Hippocampal formation (tissue), 2 donors: Measurements from ENCODE around the gene RNF151.
"Not testable (repeated sequence)": the region's sequence is repeated elsewhere in the genome, so short reads cannot be mapped to it uniquely, and the experiment has no call there.

Experiments
- DNase-seq, 2 donors: peaks; one replicate each; lab custom pipeline; 2025; lab: John Stamatoyannopoulos, UW

Gene RNF151

DNA sequence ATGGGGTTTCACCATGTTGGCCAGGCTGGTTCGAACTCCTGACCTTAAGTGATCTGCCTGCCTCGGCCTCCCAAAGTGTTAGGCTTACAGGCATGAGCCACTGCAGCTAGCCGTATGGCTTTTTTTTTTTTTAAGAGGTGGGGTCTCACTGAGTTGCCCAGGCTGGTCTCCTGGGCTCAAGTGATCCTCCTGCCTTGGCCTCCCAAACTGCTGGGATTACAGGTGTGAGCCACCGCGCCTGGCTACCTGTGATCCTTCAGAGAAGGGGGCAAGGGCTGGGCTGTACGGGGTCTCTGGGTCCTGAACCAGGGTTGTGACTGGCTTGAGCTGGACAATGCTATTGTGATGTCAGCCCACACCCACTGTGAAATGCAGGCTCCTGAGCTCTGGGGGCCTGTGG is at the start of gene RNF151:
Gene RNF151 (plus strand): TSS at position 397 of the 400 bp plus-strand sequence. CDS start 26 bp downstream, outside the sequence.
- no peak for DNase-seq

GRCh38 chr16:1917056-1917664 is 49.5 kb upstream of the RNF151 start:
- DNase-seq = no peak

DNA sequence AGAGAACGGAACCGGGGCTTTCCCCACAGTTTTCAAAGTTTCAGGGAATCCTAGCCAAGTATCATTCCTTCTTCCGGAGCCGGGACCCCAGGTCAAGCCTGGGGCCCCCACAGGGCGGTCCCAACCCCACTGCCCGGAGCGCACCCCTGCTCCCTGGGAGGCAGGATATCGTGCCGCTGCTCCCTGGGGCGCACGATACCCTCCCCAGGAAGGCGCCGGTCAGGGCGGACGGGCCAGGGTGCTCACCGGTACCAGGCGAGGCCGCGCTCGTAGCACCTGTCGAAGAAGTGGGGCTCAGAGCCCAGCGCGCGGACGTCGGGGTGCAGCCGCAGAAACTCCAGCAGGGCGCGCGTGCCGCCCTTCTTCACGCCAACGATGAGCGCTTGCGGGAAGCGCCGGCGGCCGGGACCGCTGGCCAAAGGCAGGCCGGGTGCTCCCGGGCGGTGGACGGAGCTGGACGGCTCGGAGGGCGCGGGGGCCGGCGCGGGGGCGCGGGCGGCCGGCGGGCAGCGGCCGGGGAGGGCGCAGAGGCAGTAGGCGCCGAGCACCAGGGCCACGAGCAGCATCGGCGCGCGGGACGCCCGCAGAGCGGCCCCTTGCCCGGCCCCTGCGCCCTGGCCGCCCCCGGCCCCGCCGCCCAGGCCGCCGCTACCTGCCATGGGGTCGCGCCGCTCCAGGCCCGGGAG is 48.8 kb upstream of the RNF151 start:
- DNase-seq = no peak

DNA sequence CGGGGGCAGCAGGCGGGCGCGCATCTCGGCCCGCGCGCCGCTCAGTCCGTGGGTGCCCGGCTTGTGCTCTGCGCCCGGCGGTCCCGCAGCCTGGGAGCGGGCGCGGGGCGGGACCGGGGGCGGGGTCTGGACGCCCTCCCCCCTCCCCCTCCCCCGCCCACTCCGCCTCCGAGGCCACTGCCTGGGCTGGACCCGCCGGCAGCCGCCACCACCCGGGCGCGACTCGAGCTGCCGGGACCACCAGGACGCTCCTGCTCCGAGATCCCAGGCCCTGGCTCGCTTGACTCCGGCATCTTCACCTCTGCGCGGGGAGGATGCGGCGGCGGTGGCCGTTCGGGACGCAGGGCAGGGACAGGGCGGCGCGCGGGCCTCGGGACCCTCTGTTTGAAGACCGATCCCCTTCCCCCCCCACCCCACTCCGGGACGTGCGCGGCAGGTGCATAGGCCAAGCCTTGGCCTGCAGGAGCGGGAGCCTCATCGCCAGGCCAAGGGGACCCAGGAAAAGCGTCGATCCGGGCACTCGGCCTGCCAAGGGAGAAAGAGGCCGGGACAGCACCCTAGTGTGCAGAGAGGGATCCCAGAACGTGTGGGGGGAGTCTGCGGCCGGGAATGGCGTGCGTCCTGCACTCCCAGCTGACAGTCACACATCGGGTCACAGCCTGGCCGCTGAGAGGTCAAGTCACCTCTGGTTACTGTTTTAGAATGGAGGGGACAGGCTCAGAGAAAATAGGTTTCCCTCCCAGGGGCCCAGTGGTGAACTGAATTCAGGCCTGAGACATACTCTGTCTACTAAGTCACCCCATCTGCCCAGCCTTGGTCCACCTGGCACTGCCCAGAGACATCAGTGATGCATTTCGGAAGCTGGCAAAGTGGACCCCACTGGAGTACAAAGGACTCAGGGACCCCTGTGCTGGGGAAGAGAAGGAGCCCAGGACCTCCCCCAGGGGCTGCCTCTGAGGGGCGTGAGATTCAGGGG is 48.0 kb upstream of the RNF151 start, which contains the start of gene HS3ST6:
Gene HS3ST6 (minus strand): TSS at position 65 of the 976 bp plus-strand sequence. CDS start 92 bp downstream, outside the sequence.
- DNase-seq = no peak

DNA sequence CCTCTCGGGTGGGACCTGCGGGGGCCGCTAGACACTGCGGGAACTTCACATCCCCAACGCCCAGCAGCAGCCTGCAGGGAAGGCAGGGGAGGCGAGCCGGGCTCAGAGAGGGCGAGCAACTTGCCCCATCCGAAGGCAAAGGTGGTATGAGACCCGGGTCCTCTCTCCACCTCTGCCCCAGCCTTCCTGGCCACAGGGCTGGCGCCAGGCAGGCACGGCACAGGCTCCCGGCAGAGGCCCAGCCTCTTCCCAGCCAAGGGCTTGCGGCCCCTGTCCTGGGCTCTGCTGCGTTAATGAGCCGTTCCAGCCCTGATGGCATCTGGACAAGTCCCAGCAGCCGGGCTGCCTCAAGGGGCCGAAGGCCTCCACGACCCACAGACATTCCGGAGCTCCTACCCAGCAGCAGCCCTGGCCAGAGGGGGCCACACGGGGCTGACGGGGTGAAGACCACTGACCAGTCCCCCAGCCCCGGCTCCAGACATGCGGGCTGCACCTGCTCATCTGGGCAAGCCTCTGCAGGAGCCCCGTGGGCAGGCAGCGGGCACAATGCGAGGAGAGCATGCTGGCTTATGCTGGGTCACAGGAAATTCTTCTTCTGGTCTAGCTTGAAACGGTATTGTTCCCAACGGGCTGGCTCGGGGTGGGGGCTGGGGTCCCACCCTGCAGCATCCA is 47.2 kb upstream of the RNF151 start:
- DNase-seq = no peak

DNA sequence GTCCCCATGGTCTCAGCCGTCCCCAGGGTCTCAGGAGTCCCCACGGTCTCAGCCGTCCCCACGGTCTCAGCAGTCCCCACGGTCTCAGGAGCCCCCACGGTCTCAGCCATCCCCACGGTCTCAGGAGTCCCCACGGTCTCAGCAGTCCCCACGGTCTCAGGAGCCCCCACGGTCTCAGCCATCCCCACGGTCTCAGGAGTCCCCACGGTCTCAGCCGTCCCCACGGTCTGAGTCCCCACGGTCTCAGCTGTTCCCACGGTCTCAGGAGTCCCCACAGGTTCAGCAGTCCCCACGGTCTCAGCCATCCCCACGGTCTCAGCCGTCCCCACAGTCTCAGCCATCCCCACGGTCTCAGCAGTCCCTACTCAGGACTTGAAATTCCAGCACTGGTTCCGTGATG is 46.5 kb upstream of the RNF151 start:
- DNase-seq = not testable (repeated sequence)

GRCh38 chr16:1920727-1921171 is 45.9 kb upstream of the RNF151 start:
- DNase-seq = no peak

DNA sequence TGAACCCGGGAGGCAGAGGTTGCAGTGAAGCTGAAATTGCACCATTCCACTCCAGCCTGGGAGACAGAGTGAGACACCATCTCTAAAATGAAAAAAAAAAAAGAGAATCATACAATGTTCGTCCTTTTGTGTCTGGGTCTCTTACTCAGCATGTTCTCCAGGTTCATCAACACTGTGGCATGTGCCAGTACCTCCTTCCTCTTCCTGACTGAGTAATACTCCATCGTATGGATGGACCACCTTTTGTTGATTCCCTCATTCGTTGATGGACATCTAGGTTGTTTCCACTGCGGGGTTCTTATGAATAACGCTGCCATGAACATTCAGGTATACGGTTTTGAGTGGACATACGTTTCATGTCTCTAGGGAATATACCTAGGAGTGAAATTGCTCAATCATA is 44.3 kb upstream of the RNF151 start:
- DNase-seq = no peak

GRCh38 chr16:1923299-1924034 is 43.2 kb upstream of the RNF151 start:
- no peak for DNase-seq

DNA sequence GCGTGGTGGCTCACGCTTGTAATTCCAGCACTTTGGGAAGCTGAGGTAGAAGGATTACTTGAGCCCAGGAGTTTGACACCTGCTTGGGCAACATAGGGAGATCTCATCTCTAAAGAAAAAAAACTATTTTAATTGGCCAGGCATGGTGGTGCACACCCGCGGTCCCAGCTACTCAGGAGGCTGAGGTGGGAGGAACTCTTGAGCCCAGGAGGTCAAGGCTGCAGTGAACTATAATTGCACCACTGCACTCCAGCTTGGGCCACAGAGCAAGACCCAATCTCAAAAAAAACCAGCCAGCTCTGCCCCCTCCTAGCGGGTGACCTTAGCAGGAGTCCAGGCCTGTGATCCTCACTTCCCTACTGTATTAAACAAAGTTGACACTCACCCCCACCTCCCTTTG is 42.6 kb upstream of the RNF151 start:
- DNase-seq = no peak

- DNase-seq = no peak
Measured at GRCh38 chr16:1926271-1926670, 40.4 kb upstream of the RNF151 start.

DNA sequence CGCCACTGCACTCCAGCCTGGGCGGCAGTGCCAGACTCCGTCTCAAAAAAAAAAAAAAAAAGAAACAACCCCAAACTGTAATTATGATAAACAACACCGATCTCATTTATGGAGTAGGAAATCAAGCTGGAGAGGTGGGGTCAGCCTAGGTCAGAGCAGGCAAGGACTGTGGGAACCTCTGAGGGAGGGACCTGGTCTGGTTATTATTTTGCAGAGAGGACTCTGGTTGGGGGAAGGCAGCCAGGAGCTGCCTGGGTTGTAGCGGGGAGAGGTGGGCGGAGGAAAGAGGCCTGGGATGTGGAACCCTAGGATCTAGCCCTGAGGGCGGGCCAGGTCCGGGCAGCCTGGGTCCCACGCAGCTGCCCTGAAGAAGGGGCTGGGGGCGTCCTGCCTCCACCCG is 37.6 kb upstream of the RNF151 start:
- no peak for DNase-seq

- peak; percentile 73 to 84 for DNase-seq
Measured at GRCh38 chr16:1929578-1930337, 36.9 kb upstream of the RNF151 start.

- no peak for DNase-seq
Measured at GRCh38 chr16:1930338-1930720, 36.3 kb upstream of the RNF151 start.

DNA sequence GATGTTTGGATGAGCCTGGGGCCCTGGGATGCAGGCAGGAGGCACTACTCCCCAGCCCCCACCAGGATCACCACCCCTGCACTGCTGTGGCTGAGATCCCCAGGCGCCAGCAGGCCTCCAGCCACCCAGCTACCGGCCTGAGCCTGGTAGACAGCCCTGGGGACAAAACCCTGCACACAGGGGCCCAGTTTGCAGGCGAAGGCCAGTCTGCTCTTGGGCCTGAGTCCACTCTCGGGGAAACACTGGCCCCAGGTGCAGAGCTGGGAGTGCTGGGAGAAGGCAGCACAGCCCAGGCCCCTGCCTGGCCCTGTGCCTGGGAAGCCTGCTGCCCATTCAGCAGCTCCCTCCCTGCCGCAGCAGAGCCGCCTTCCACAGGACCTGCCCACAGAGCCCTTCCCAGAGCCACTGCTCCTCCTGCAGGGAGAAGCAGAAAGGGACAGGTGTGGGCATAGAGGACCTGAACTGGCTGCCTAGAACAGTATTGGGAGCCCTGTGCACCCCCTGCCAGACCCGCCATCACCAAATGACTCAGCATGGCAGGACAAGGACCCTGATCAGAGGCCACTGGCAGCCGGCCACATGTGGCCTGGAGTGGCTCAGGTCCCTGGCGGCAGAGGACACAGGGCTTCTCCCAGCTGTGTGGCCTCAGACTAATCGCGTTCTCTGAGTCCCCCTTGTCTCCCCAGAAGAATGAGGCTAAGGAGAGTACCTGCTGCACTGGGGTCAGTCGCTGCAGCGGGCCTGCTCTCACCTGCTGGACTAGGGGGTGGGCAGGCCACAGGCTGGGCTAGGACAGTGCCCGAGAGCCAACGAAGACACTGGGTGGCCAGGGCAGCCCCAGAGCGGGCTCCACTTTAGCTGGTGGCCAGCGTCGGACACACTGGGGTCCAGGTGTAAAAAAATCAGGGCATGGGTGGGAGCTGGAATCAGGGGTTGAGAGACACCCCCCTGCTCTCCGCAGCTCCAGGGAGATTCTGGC is 34.3 kb upstream of the RNF151 start:
- DNase-seq = no peak

GRCh38 chr16:1933097-1933661 is 33.5 kb upstream of the RNF151 start:
- DNase-seq = no peak

DNA sequence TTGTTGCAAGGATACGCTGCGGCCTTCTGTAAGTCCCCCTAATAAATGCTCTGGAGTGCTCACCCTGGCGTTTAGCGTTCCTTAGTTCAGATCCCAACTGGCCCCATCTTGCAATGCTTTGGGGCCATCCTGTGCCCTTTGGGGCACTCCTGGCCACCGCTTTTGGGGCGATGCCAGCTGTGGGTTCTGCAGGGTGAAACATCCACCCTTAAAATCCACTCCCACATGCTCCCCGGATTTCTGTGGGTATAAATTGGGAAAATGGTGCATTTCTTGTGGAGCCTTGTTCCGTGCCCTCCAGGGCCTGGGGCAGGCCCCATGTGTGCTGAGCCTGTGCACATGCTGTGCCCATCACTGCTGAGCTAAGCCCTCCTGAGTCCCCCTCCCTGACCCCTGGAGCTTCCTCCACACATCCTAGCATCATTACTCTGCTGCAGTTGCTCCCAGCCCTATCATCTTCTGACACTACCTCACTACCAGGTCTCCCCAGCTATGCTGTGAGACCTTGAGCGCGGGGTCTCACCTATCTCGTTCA is 29.6 kb upstream of the RNF151 start:
- no peak for DNase-seq

DNA sequence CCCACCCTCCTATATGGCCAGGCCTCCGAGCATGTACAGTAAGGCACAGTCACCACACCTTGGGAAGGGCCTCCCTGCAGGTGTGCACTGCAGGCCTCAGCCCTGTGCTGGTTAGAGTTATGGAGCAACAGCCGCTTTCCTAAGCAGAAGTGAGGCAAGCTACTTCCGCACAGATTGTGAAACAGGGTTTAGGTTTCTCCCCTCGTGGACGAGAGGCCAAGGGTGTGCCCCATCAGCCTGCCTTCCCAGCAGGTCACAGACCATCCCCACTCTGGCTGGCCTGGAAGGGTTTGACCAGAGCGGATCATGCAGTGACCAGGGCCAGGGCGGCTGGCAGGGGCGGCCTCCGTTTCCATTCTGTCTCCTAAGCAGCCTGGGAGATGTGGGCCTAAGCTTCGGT is 28.3 kb upstream of the RNF151 start:
- no peak for DNase-seq

- no peak for DNase-seq
Measured at GRCh38 chr16:1938910-1939309, 27.7 kb upstream of the RNF151 start.
